H1 (cell line): ENCODE data around the gene HFM1.

ENCODE experiments used
- CBX5 ChIP-seq: fragments of 300-800, 300-1000 bp; sonication (generic); IDR thresholded peaks from 2 replicates; pipeline ENCODE4 v1.7.1; 2016; ENCODE audit warnings: antibody characterized with exemption, low read length, low read depth
- CTBP2 ChIP-seq: IDR thresholded peaks from 2 replicates; pipeline ENCODE4 v1.7.0; 2011; ENCODE audit warnings: borderline replicate concordance, mild to moderate bottlenecking, moderate library complexity, mixed read lengths, low read length; ENCODE audit not compliant: insufficient read depth, insufficient read length
- EZH2 ChIP-seq: fragments of 200-600 bp; sonication (generic); IDR thresholded peaks from 2 replicates; pipeline ENCODE4 v1.7.1; 2012; ENCODE audit warnings: low read depth, mild to moderate bottlenecking, moderate library complexity, low read length, inconsistent platforms; ENCODE audit not compliant: severe bottlenecking
- JUN ChIP-seq: IDR thresholded peaks from 2 replicates; pipeline ENCODE4 v1.6.1; 2011; ENCODE audit warnings: low read depth, mild to moderate bottlenecking, improper control_type of control experiment, low read length
- KDM5A ChIP-seq: fragments of 200-600 bp; IDR thresholded peaks from 2 replicates; pipeline ENCODE4 v1.7.1; 2012; ENCODE audit warnings: mild to moderate bottlenecking, low read length, inconsistent platforms, mixed read lengths
- POLR2A ChIP-seq, 2 experiments: IDR thresholded peaks; 1 replicate in 1 of 2; 2 replicates in 1 of 2; pipeline ENCODE4 v1.6.1; 2011; ENCODE audit warnings: low read depth in 2 of 2, low read length in 2 of 2, mild to moderate bottlenecking in 2 of 2; ENCODE audit errors: control extremely low read depth in 1 of 2
- RAD21 ChIP-seq, 2 experiments: IDR thresholded peaks in 1 of 2; conservative IDR thresholded peaks in 1 of 2; 2 replicates each; pipeline ENCODE4 v1.6.1; 2011; ENCODE audit warnings: low read depth in 2 of 2, low read length in 2 of 2, improper control_type of control experiment in 1 of 2, inconsistent platforms in 1 of 2, mild to moderate bottlenecking in 1 of 2, moderate library complexity in 1 of 2
- SUZ12 ChIP-seq: fragments of 200-600 bp; sonication (generic); IDR thresholded peaks from 2 replicates; pipeline ENCODE4 v1.6.1; 2012; ENCODE audit warnings: mild to moderate bottlenecking, inconsistent platforms, low read length, moderate library complexity, mixed read lengths
- TAF1 ChIP-seq: IDR thresholded peaks from 2 replicates; pipeline ENCODE4 v1.6.1; 2011; ENCODE audit warnings: mild to moderate bottlenecking, low read depth, low read length
- TBP ChIP-seq: IDR thresholded peaks from 2 replicates; pipeline ENCODE4 v1.6.1; 2011; ENCODE audit warnings: low read depth, low read length, improper control_type of control experiment
- TF ChIP-seq, protein P1 (sequence below), 3 experiments: IDR thresholded peaks; 1 replicate in 2 of 3; 2 replicates in 1 of 3; pipeline versions ENCODE4 v1.5.1 to v1.6.1; 2011; ENCODE audit warnings: low read length in 3 of 3, mild to moderate bottlenecking in 3 of 3, inconsistent platforms in 2 of 3, low read depth in 1 of 3, moderate library complexity in 1 of 3; ENCODE audit not compliant: insufficient read depth in 1 of 3; ENCODE audit errors: control extremely low read depth in 1 of 3

DNA sequence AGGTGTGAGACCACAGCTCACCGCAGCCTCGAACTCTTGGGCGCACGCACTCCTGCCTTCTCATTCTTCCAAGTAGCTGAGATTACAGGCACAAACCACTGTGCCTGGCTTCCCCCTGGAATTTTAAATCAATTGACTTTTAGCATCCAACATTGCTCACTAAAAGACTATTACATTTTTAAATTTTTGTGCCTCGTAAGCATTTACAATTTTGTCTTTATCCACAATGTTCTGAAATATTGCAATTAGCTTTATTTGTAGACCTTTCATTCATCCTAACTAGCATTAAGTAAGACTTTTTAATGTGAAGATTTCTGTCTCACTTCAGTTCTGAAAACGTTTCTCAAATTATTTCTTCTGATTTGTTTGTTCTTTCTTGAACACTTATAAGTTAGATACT, 122.9 kb downstream of the HFM1 start:
- TF ChIP-seq, protein P1, sequence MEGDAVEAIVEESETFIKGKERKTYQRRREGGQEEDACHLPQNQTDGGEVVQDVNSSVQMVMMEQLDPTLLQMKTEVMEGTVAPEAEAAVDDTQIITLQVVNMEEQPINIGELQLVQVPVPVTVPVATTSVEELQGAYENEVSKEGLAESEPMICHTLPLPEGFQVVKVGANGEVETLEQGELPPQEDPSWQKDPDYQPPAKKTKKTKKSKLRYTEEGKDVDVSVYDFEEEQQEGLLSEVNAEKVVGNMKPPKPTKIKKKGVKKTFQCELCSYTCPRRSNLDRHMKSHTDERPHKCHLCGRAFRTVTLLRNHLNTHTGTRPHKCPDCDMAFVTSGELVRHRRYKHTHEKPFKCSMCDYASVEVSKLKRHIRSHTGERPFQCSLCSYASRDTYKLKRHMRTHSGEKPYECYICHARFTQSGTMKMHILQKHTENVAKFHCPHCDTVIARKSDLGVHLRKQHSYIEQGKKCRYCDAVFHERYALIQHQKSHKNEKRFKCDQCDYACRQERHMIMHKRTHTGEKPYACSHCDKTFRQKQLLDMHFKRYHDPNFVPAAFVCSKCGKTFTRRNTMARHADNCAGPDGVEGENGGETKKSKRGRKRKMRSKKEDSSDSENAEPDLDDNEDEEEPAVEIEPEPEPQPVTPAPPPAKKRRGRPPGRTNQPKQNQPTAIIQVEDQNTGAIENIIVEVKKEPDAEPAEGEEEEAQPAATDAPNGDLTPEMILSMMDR (IDR thresholded peaks at IDR 0.05; ENCODE audit: control extremely low read depth in 1 of 3, insufficient read depth in 1 of 3, low read depth in 1 of 3, low read length in 3 of 3) = no peak
- no peak for TF ChIP-seq CBX5
- TF ChIP-seq JUN = no peak
- TF ChIP-seq KDM5A = no peak
- TF ChIP-seq EZH2 = no peak
- TF ChIP-seq CTBP2 = no peak
- no peak for TF ChIP-seq SUZ12
- no peak for TF ChIP-seq TAF1
- TF ChIP-seq RAD21 (IDR thresholded peaks at IDR 0.05 in 1 of 2, conservative IDR thresholded peaks at IDR 0.05 in 1 of 2; ENCODE audit: low read depth in 2 of 2, low read length in 2 of 2) = no peak
- TF ChIP-seq TBP = no peak
- no peak for TF ChIP-seq POLR2A (IDR thresholded peaks at IDR 0.05; ENCODE audit: control extremely low read depth in 1 of 2, low read depth in 2 of 2, low read length in 2 of 2)
